NCI-H1694 (cell line): ENCODE measurements around the gene KIAA0930.

Source experiments
- DNase-seq: peaks from one replicate; lab custom pipeline; 2025; lab: John Stamatoyannopoulos, UW

KIAA0930 gene

GRCh38 chr22:45237065-45237990 is 3.4 kb downstream of the KIAA0930 start:
- no peak for DNase-seq

GRCh38 chr22:45235851-45236342 is 4.8 kb downstream of the KIAA0930 start:
- DNase-seq = no peak

- no peak for DNase-seq
Observed at GRCh38 chr22:45235101-45235777, 5.5 kb downstream of the KIAA0930 start.

- no peak for DNase-seq
Observed at GRCh38 chr22:45233827-45234226, 6.9 kb downstream of the KIAA0930 start.

- no peak for DNase-seq
Observed at GRCh38 chr22:45233386-45233785, 7.3 kb downstream of the KIAA0930 start.

GRCh38 chr22:45231293-45231692 is 9.4 kb downstream of the KIAA0930 start:
- no peak for DNase-seq

GRCh38 chr22:45230026-45230721 is 10.5 kb downstream of the KIAA0930 start:
- DNase-seq = no peak

GRCh38 chr22:45229181-45229580 is 11.5 kb downstream of the KIAA0930 start:
- DNase-seq = no peak

GRCh38 chr22:45228401-45228754 is 12.3 kb downstream of the KIAA0930 start:
- DNase-seq = no peak

GRCh38 chr22:45227645-45228400 is 12.9 kb downstream of the KIAA0930 start:
- DNase-seq = no peak

- peak; percentile 21 for DNase-seq
Observed at GRCh38 chr22:45226503-45227186, 14.0 kb downstream of the KIAA0930 start.

GRCh38 chr22:45225732-45226502 is 14.8 kb downstream of the KIAA0930 start:
- no peak for DNase-seq

GRCh38 chr22:45224988-45225731 is 15.5 kb downstream of the KIAA0930 start:
- DNase-seq = no peak

- DNase-seq = no peak
Observed at GRCh38 chr22:45224331-45224730, 16.4 kb downstream of the KIAA0930 start.

GRCh38 chr22:45223304-45224117 is 17.2 kb downstream of the KIAA0930 start:
- DNase-seq = no peak

GRCh38 chr22:45221201-45221600 is 19.5 kb downstream of the KIAA0930 start:
- DNase-seq = no peak

- peak; percentile 22 for DNase-seq
Observed at GRCh38 chr22:45218976-45219375, 21.7 kb downstream of the KIAA0930 start.

- DNase-seq = no peak
Observed at GRCh38 chr22:45217806-45218205, 22.9 kb downstream of the KIAA0930 start.

GRCh38 chr22:45217345-45217744 is 23.3 kb downstream of the KIAA0930 start:
- DNase-seq = no peak
